Lung microvascular endothelial cell (primary cell): ENCODE data around the gene MYOM1. TPM values are rescaled to one million over a fixed set of nuclear protein-coding genes. Genes with fewer than 3 reads are reported as not detected.

Experiments used
- DNase-seq, 2 donors: peaks; one replicate each; pipeline versions ENCODE4 v3.0.0 to v3.0.0-alpha.2; 2010; ENCODE audit warnings: low read depth in 2 of 2
- total RNA-seq: library from RNA; depleted of rRNA; stranded (reverse); fragments of >200 nt; gene quantifications from 2 replicates; pipeline ENCODE4 v1.2.1, GENCODE V29; 2014

MYOM1 gene
- total RNA-seq, 1 donor from 2014 or later, result 8.7 TPM

DNA sequence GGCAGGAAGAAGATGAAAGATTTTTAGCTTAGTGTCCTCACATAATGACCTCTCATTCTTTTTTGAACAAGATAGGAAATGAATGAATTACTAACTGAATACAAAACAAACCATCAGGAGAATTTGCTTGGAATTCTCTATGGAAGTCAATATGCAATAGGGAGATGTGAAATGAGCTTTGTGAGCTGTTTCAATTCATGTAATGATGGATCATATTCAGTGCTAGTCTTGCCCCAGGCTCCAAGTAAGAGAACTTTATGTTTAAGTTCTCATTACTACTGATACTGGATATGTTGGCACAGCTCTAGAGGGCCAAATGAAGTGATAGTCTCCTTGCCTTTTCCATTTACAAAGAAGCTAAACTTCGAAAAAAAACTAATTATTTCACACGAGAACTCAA is 29.2 kb downstream of the MYOM1 start:
- no peak for DNase-seq

DNA sequence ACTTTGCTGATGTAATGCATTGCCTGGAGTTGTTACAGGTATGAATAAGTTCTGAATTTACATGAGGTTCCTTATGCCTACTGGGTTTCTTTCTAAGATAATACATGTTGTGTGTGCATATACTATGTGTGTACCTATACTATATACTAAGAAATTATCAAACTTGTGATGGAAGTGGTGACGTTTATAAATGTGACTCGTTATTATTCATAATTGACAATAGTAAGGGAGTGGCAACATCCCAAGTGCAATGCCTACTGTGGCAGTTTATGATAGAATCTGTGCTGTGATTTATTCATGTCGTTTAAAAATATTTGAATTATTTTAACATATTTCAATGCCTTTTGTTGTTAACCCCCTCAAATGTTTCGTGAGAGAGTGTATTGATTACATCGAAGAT is 29.9 kb downstream of the MYOM1 start:
- DNase-seq, result no peak

- DNase-seq, result no peak
Observed at GRCh38 chr18:3186678-3187658, 32.8 kb downstream of the MYOM1 start.

- DNase-seq, result no peak
Observed at GRCh38 chr18:3184275-3184963, 35.3 kb downstream of the MYOM1 start.

DNA sequence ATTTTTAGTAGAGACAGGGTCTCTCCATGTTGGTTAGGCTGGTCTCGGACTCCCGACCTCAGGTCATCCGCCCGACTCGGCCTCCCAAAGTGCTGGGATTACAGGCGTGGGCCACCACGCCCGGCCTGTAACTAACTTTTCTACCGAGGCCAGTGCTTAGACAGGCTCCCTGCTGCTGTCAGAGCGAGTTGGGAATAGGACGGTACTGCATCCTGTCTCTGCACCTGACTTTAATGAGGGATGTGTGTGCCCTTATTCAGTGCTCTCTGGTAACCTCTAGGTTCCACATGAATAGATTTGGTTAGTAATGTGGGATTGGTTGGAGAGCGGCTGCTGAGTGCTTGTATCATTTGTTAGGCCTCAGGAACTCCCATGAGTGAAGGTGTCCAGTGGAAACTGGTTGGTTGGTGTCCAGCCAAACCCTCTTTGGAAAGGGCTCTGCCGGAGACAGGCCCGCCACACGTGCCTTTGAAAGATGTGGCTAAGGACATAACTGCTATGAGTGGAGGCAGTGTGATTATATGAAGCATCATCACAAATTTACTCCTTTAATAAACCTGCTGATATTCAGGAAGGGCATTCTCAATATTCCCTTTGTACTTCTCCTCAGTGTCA is 36.6 kb downstream of the MYOM1 start:
- no peak for DNase-seq

DNA sequence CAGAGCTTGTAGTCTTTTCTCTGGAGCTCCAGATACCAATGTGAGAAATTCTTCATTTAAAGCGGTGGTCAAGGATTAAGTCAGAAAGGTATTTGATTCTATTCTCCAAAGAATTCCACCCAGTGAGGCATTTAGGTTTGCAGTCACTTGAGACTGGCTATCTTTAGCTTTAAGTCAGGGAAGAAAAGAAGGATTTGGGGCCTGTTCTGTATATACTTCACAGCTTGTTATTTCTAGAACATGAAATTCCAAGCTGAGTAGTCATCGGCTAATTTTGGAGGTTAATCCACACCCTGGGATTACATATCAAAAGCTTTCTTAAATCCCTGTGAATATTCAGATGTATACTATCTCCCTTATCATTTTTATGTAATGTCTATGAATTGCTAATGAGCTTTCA is 39.4 kb downstream of the MYOM1 start:
- no peak for DNase-seq

DNA sequence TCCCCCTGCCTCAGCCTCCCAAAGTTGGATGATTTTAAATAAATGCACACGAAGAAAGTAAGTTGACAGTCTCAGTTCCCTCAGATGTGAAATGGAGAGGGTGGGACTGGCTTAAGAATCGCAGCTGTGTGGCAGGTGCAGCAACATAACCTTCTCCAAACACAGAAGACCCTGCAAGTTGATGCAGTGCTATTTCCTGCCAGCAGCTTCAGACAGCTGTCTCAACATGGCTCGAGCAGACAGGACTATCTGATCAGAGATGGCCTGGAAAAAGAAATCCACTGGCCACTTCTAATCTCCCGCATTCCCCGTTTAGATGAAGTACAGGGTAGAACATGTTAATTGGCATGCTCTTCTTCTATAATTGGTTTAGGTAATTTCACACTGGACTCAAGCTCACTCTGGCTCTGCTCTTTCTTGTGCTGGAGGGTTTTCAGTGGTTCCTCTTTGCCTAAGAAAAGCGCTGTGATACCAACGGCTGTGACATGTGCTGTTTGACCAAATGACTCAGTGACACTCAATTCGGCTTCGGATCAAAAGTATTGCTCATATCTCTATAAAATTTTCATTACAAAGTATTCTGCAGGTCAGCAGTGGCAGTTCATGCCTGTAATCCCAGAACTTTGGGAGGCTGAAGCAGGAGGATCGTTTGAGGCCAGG is 40.2 kb downstream of the MYOM1 start:
- DNase-seq, result no peak

- no peak for DNase-seq
Observed at GRCh38 chr18:3177902-3178687, 41.7 kb downstream of the MYOM1 start.

- DNase-seq, result no peak
Observed at GRCh38 chr18:3175195-3175758, 44.5 kb downstream of the MYOM1 start.

GRCh38 chr18:3172097-3172496 is 47.7 kb downstream of the MYOM1 start:
- DNase-seq, result no peak

DNA sequence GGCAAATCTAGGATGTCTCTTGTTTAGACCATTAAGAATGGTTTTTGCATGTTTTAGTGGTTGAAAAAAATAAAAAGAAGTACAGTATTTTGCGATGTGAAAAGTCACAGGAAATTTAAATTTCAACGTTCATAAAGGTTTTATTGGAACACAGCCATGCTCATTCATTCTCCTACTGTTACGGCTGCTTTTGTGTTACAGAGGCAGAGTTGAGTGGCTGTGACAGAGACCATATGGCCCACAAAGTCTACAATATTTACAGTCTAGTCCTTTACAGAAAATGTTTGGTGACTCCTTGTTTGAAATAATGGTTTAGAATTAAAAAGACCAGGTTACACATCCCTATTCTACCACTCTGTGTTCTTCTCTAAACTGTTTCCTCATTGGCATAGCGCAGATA is 48.1 kb downstream of the MYOM1 start:
- DNase-seq, result no peak

- DNase-seq, result no peak
Observed at GRCh38 chr18:3170441-3171161, 49.2 kb downstream of the MYOM1 start.

- DNase-seq, result no peak
Observed at GRCh38 chr18:3164381-3164780, 55.4 kb downstream of the MYOM1 start.

- no peak for DNase-seq
Observed at GRCh38 chr18:3163968-3164367, 55.8 kb downstream of the MYOM1 start.

DNA sequence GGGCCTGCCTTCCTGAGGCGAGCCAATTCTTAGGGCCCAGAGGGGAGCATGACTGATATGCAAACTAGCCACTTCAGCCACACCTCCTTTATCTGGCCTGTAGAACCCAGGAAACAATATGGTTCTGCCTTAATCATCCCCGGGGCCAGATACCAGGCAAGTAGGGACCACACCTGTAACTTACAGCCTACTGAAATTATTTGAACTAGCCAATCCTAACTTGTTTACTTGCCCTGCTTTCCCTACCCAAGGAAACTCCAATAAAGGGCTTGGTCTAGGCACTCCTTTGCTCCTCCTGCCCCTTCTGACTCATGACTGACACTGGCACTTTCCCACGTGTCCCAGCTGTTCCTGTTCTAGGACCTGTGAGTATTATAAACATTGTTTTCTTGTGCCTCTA is 57.6 kb downstream of the MYOM1 start:
- peak in 1 of 2 donors; percentile 5 for DNase-seq

GRCh38 chr18:3159830-3160229 is 59.9 kb downstream of the MYOM1 start:
- no peak for DNase-seq

GRCh38 chr18:3157606-3158005 is 62.2 kb downstream of the MYOM1 start:
- DNase-seq, result no peak

DNA sequence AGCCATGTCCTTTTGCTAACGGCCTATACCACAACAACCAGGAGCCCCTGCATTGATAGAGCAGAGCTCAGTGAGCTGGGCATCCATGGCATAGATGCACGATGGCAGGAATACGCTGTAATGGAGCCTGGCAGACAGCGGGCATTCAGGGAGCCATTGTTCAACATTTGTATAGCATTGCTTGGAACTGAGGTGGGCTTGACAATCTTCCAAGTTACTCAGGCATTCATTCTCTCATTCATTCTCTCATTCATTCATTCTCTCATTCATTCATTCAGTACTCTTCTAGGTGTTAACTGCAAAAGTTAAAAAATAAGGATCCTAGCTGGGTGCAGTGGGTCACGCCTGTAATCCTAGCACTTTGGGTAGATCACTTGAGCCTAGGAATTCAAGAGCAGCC is 62.7 kb downstream of the MYOM1 start:
- DNase-seq, result no peak

- DNase-seq, result no peak
Observed at GRCh38 chr18:3156325-3156640, 63.5 kb downstream of the MYOM1 start.

- no peak for DNase-seq
Observed at GRCh38 chr18:3154214-3154613, 65.6 kb downstream of the MYOM1 start.
